Upper lobe of right lung (tissue), 1 donor: ENCODE measurements around the gene WWOX. TPM values are rescaled to one million over a fixed set of nuclear protein-coding genes. Genes with fewer than 3 reads are reported as not detected.

Experiments
- ATAC-seq: fragments of 200-7000 bp; cut with Tn5 transposase; one replicate; pipeline ENCODE4 v1.9.1; 2020; ENCODE audit warnings: mild to moderate bottlenecking, moderate library complexity
- DNase-seq: peaks from one replicate; pipeline ENCODE4 v3.0.0-alpha.2; 2020
- H3K27ac ChIP-seq: fragments of 200-600 bp; one replicate; pipeline ENCODE4 v1.8.0; 2022
- H3K27me3 ChIP-seq: fragments of 200-600 bp; one replicate; pipeline ENCODE4 v1.8.0; 2022; ENCODE audit warnings: mild to moderate bottlenecking
- H3K36me3 ChIP-seq: fragments of 200-600 bp; one replicate; pipeline ENCODE4 v1.8.0; 2022
- H3K4me1 ChIP-seq: fragments of 200-600 bp; one replicate; pipeline ENCODE4 v1.8.0; 2022
- H3K4me3 ChIP-seq: fragments of 200-600 bp; one replicate; pipeline ENCODE4 v1.8.0; 2022; ENCODE audit warnings: mild to moderate bottlenecking
- H3K9me3 ChIP-seq: fragments of 200-600 bp; one replicate; pipeline ENCODE4 v1.8.0; 2022
- intact Hi-C: fragments of 100-400 bp; cut with DNase I; formaldehyde crosslinking; loops from one replicate; pipeline ENCODE4 v1.11.0; 2022
- total RNA-seq: library from RNA; stranded (reverse); fragmentation: NEBNext Ultra II Directional; extraction: Animal tissue kit (Norgen Biotek cat#: 25700); gene quantifications from one replicate; pipeline ENCODE4 v1.2.1, GENCODE V29; 2021
- TF ChIP-seq, protein P1 (sequence below): fragments of 200-600 bp; IDR thresholded peaks from one replicate; pipeline ENCODE4 v1.8.0; 2022; ENCODE audit warnings: antibody characterized with exemption
- donor health status: DM: no; HTN: yes; CAD: no; lungs with severe emphysema.

Gene WWOX
- total RNA-seq, 1 donor from 2014 or later: 17.0 TPM

GRCh38 chr16:78667675-78668074 lies 568.2 kb downstream of the WWOX start:
- Histone ChIP-seq H3K27ac (no peak overlapping the region), H3K9me3 (no peaks in the 10 kb centered on the region), H3K4me1 (peaks cover 10% of the 10 kb centered on the region), H3K4me3 (no peak overlapping the region), H3K27me3 (no peaks in the 10 kb centered on the region), H3K36me3 (no peaks in the 10 kb centered on the region)
- ATAC-seq: no peak
- no peak for DNase-seq
- intact Hi-C loops: no loop called here
- TF ChIP-seq, protein P1, sequence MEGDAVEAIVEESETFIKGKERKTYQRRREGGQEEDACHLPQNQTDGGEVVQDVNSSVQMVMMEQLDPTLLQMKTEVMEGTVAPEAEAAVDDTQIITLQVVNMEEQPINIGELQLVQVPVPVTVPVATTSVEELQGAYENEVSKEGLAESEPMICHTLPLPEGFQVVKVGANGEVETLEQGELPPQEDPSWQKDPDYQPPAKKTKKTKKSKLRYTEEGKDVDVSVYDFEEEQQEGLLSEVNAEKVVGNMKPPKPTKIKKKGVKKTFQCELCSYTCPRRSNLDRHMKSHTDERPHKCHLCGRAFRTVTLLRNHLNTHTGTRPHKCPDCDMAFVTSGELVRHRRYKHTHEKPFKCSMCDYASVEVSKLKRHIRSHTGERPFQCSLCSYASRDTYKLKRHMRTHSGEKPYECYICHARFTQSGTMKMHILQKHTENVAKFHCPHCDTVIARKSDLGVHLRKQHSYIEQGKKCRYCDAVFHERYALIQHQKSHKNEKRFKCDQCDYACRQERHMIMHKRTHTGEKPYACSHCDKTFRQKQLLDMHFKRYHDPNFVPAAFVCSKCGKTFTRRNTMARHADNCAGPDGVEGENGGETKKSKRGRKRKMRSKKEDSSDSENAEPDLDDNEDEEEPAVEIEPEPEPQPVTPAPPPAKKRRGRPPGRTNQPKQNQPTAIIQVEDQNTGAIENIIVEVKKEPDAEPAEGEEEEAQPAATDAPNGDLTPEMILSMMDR: no peak

DNA sequence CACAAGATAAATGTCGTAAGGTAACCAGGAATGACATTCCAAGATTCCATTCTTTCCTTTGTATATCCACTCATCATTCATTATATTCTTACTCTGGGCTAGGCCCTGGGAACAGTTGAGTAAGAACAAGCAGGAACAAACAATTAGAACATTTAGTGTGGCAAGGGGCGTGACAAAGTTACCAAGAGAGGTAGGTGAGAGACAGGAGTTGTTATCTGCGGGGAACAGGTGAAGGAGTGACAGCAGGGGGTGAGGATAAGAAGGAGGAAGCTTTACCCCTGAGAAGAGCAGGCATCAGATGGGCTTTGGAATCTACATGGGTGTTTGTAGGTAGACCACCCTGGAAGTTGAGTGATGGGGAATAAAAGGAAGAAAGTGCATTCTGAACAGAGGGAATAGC lies 568.9 kb downstream of the WWOX start:
- Histone ChIP-seq H3K9me3 (no peaks in the 10 kb centered on the region), H3K36me3 (no peaks in the 10 kb centered on the region), H3K4me3 (no peak overlapping the region), H3K4me1 (peaks cover 10% of the 10 kb centered on the region), H3K27ac (no peak overlapping the region), H3K27me3 (no peaks in the 10 kb centered on the region)
- TF ChIP-seq, protein P1: no peak
- ATAC-seq (no peak), DNase-seq (no peak)
- intact Hi-C loops: no loop called here

- TF ChIP-seq, protein P1: no peak
- H3K27me3 ChIP-seq: no peaks in the 10 kb centered on the region
- intact Hi-C loops: no loop called here
- no peak overlapping the region for H3K4me3 ChIP-seq
- no peaks in the 10 kb centered on the region for H3K36me3 ChIP-seq
- ATAC-seq (peak; percentile 42), DNase-seq (no peak)
- peaks cover 10% of the 10 kb centered on the region for H3K4me1 ChIP-seq
- H3K9me3 ChIP-seq: no peaks in the 10 kb centered on the region
- H3K27ac ChIP-seq: peak overlapping the region; percentile 21
These were observed 570.5 kb downstream of the WWOX start for GRCh38 chr16:78669994-78670393.

DNA sequence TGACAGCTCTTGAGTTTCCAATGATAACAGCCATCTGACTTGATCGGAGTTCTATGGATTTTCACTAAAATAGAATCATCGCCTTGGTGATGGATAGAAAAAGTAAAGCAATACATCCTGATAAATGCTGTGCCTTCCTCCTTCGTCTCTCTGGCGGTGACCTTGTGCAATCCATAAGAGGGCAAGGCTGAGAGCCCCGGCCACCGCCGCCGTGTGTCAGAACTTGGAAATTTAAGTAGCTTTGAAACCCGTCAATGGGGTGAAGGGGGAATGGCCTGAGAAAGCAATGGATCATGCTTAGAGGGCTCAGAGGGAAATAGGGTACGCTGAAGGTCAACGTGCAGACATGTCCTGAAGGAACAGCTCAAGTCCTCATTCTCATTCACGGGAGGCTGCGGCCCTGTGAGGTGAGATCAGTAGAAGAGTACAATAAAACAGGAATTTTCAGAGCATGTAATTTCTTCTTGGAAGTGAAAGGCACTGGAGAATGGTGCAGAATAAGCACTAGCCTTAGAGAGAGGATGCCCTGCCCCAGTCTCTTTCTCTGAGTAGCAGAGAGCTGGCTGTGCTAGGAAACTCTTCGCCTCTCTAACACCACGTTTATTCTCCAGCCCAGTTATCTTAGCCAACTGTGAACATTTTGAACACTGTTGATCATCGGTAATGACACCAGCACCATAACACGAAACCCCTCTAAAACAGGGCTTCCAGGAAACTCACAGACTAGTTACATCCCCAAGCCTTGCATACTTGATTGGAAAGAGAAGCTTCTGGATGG lies 573.5 kb downstream of the WWOX start:
- Histone ChIP-seq H3K4me1 (peaks cover 10% of the 10 kb centered on the region), H3K4me3 (no peak overlapping the region), H3K36me3 (no peaks in the 10 kb centered on the region), H3K9me3 (no peaks in the 10 kb centered on the region), H3K27ac (no peak overlapping the region), H3K27me3 (no peaks in the 10 kb centered on the region)
- intact Hi-C loops: no loop called here
- ATAC-seq (no peak), DNase-seq (no peak)
- TF ChIP-seq, protein P1: no peak

DNA sequence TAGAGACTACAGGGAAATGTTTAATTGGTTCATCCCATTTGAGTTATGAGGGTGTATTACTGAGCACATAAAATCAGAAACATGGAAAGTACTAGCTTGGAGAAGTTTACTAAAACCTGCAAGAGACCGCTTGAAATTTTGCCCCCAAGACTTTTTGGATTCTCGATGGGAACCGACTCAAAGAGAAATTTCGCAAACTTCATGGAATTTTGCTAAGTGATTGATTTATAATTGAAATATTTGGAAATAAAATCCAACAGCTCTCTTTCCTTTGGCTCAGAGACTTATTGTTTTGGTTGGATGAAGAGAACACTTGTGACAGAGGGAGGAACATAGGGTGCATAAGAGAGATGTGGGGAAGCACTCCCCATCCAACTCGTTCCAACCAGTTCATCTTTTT lies 574.4 kb downstream of the WWOX start:
- Histone ChIP-seq H3K4me3 (no peak overlapping the region), H3K4me1 (peaks cover 10% of the 10 kb centered on the region), H3K27ac (no peak overlapping the region), H3K27me3 (no peaks in the 10 kb centered on the region), H3K36me3 (no peaks in the 10 kb centered on the region), H3K9me3 (no peaks in the 10 kb centered on the region)
- TF ChIP-seq, protein P1: no peak
- intact Hi-C loops: no loop called here
- DNase-seq (no peak), ATAC-seq (no peak)
